GM13977 (cell line): ENCODE results near the gene LMNTD2.

ENCODE experiments used
- DNase-seq: peaks from one replicate; pipeline ENCODE4 v3.0.0; 2012; ENCODE audit warnings: low spot score
- in situ Hi-C: fragments of 300-500 bp; cut with MboI; formaldehyde crosslinking; loops from one replicate; pipeline ENCODE4 v1.12.0; 2022; ENCODE audit warnings: low sequenced_read_pairs, low pct_unique_long_range_greater_than_20kb, mixed read lengths, inconsistent platforms; ENCODE audit not compliant: unreplicated experiment
- TF ChIP-seq, protein P1 (sequence below): IDR thresholded peaks from 2 replicates; pipeline ENCODE4 v1.5.1; 2012; ENCODE audit warnings: mild to moderate bottlenecking, control low read depth; ENCODE audit not compliant: insufficient read depth; ENCODE audit errors: extremely low read depth, missing control alignments

LMNTD2 gene

DNA sequence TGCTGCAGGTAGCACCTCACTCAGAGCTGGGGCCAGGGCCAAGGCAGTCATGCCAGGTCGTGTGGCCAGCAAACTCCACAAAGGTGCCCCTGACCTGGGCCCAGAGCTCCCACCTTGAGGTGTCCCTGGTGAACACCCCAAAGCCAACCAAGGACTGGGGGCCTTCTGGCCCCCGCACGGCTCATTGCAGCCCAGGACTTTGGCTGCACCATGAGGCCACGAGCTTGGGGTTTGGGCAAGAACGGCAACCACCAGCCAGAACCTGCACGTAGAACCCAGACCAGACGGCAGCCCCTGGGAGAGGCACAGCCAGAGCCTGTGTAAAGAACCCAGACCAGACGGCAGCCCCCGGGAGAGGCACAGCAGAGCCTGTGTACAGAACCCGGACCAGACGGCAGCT, 15.4 kb downstream of the LMNTD2 start:
- no peak for DNase-seq
- in situ Hi-C loops, result no loop called here
- TF ChIP-seq, protein P1, sequence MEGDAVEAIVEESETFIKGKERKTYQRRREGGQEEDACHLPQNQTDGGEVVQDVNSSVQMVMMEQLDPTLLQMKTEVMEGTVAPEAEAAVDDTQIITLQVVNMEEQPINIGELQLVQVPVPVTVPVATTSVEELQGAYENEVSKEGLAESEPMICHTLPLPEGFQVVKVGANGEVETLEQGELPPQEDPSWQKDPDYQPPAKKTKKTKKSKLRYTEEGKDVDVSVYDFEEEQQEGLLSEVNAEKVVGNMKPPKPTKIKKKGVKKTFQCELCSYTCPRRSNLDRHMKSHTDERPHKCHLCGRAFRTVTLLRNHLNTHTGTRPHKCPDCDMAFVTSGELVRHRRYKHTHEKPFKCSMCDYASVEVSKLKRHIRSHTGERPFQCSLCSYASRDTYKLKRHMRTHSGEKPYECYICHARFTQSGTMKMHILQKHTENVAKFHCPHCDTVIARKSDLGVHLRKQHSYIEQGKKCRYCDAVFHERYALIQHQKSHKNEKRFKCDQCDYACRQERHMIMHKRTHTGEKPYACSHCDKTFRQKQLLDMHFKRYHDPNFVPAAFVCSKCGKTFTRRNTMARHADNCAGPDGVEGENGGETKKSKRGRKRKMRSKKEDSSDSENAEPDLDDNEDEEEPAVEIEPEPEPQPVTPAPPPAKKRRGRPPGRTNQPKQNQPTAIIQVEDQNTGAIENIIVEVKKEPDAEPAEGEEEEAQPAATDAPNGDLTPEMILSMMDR, result no peak

DNA sequence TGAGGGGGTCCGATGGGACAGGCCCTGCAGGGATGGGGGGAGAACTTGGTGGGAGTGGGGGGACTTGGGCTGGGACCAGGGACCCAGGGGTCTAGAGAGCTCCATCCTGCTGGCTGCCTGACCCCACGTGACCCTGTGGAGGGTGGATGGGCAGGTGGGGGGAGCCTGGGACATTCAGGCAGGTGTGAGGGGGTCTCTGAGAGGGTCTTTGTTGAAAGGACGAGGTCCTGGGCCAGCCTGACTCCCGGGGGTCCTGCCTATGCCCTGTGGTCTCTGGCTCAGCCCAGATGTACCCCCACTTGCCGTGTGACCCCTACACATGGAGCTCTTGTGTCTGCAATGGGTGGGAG, 15.7 kb downstream of the LMNTD2 start:
- TF ChIP-seq, protein P1, result no peak
- no peak for DNase-seq
- in situ Hi-C loops, result no loop called here

DNA sequence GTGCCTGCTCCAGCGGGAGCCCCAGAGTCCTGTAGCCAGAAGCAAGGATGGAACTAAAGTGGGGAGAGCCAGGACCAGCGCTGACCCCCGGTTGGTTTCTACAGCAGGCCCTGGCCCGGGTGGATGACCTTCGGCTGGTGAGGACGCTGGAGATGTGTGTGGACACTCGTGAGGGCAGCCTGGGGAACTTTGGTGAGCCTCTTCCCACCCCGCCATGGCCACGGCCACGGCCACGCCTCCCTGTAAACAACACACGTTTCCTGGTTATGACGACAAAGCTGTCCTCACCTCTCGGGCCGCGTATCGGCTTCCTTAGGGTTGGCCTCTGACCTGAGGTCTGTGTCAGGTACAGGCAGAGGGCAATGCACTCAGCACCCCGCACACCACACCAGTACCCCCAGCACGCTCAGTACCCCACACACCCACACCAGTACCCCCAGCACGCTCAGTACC, 19.1 kb downstream of the LMNTD2 start:
- in situ Hi-C loops, result no loop called here
- no peak for DNase-seq
- TF ChIP-seq, protein P1, result no peak

DNA sequence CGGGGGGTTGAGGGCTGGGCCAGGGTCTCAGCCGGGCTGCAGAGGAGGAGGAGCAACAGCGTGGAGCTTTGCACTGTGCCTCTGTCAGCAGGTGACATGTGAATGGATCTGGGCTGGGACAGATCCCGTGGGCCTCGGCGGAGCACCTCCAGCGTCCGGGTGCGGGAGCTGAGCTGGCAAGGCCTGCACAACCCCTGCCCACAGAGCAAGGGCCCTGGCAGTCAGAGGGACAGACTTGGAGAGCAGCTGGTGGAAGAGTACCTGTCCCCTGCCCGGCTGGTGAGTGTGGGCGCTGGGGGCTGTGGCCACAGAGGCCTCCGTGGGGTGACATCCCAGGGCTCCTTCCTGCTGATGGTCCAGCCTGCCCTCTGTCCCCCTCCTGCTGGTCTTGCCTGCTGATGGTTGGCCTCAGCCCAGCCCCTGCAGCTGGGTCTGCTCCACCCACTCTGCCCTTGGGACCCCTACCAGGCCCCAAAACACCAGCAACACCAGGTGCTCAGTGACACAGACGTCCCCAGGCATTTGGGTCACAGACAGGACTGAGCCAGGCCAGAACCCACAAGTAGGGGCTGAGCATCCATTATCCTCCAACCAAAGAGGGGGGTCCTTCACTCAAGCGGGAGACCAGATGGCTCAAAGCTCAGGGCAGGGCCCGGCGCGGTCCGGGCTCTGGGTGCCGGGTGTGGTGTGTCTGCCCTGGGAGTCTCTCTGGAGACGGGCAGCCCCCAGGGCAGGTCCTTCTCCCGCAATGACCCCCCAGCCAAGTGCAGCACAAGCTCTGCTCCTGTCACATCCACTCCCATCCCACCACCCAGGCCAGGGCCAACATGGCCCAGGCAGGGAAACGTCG, 19.7 kb downstream of the LMNTD2 start:
- DNase-seq, result no peak
- TF ChIP-seq, protein P1, result no peak
- in situ Hi-C loops, result no loop called here

DNA sequence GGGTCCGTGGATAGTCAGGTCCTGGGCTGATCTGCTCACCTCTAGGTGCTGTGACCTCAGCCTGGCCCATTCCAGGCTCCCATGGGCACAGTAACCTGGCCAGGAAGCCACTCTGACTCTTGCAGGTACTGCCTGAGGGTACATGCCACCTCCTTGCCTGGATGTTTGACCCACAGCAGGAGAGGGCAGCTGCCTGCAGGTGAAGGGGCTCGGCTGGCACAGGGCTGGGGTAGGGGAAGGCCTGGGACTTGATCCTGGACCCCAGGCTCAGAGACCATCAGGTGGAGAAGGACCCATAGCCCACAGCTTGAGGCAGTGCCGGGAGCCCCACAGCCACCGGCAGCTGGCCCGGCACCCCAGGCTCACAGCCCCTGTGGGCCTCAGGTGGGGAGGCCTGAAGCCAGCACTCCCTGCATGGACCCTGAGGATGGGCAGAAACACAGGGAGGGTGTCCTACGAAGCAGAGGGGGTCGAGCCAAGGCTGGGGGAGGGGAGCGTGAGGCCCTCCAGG, 20.5 kb downstream of the LMNTD2 start:
- in situ Hi-C loops, result no loop called here
- no peak for DNase-seq
- TF ChIP-seq, protein P1, result no peak

DNA sequence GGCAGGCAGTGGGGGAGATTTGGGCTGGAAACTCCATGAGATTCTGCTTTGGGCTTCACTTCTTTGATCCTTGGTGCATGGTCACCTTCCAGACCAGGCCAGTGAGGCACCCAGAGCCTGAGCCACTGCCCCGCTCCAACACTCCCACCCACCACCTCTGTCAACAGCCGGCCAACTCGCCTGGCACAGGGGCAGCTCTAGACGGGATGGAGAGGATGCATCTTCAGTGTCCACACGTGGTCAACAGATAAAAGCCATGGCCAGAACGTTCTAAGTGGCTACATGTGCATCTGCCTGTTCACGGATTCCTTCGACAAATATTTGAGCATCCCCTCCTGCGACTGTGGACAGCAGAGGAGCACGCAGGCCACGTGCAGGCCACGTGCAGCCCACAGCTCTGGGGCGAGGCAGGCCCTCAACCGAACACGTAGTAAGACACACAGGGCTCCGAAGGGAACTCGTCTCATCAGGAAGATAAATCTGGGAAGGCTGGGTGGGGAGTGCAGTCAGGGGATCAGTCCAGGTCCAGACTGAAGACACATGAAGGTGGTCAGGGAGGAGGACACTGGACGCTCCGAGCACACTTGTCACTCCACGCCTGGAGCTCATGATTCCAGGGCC, 22.0 kb downstream of the LMNTD2 start:
- in situ Hi-C loops, result no loop called here
- TF ChIP-seq, protein P1, result no peak
- no peak for DNase-seq
